NCI-H510A (cell line): ENCODE results near the gene TEKTIP1.
A peak's percentile ranks its signal among the peaks of the same experiment; 100 is the strongest.
"Not testable (repeated sequence)": the region's sequence is repeated elsewhere in the genome, so short reads cannot be mapped to it uniquely, and the experiment has no call there.

Experiments used
- DNase-seq: peaks from one replicate; lab custom pipeline; 2025; lab: John Stamatoyannopoulos, UW

Gene TEKTIP1

DNA sequence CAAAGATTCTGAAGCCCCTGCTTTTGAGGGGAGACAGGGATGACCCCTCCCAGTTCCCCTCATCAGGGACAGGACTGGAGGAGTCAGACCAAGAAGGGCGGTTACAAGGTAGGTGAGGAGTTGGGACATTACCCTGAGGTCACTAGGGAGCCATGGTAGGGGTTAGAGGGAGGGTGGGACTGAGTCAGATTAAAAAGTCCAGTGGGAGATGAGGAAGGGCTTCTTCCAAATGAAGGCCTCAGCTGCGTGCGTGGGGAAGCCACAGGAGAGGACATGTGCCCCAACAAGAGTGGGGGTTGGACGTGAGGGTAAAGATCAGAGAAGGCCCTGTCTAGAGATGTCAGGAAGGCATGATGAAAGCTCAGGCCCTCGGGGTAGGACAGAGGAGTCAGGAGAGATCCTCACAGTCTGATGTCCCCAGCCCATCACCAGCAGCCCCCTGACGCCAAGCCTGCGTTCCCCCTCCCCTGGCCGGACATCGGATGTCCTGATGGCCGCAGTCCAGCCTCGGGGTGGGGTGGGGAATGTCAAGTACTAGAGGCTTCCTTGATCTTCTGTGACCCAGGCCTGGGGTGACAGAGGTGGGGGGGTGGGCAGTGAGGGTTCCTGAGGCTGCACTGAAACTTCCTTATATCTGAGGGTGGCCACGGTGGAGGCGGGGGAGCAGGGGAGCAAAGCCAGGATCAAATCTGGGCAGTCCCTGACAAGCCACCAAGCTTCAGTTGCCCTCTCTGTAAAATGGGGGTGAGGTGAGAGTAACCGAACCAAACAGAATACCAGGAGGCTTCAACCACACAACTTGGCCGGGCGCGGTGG lies 24.9 kb downstream of the TEKTIP1 start:
- DNase-seq = no peak

DNA sequence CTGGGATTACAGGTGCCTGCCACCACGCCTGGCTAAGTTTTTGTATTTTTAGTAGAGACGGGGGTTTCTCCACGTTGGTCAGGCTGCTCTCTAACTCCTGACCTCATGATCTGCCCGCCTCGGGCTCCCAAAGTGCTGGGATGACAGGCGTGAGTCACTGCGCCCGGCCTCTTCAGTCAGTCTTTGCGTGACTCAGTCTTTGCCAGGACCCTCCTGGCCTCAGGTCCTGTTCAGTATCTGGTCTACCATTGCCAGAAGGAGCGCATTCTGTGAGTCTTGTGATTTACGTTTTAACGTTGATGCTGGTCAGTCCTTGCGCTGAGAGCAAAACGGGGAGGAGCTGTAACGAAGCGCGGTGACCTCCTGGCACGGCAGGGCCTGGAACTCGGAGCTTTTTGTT lies 26.2 kb downstream of the TEKTIP1 start:
- DNase-seq = no peak

DNA sequence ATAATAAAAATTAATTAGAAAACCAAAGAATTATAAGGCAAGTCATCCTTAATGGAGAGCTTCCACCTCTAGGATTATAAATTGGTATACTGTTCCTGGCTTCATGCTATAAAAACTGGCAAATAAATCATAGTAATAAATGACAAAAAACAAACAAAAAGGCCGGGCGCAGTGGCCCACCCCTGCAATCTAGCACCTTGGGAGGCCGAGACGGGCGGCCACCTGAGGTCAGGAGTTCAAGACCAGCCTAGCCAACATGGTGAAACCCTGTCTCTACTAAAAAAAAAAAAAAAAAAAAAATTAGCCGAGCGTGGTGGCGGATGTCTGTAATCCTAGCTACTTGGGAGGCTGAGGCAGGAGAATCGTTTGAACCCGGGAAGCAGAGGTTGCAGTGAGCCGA lies 31.1 kb downstream of the TEKTIP1 start:
- not testable (repeated sequence) for DNase-seq

DNA sequence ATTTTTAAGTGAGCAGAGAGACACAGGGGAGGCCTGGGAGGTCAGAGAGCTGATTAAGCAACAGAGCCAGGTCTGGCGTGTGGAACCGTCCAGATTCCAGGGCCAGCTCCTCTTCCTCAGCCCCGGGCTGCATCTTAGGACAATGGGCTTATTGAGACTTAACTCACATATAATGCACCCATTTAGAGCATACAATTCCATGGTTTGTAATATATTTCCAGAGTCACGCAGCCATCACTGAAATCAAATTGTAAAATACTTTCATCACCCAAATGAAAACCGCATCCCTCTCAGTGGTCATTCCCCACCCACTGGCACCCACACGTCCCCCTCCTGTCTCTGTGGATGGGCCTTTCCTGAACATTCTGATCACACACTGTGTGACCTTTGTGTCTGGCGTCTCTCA lies 31.6 kb downstream of the TEKTIP1 start:
- no peak for DNase-seq

DNA sequence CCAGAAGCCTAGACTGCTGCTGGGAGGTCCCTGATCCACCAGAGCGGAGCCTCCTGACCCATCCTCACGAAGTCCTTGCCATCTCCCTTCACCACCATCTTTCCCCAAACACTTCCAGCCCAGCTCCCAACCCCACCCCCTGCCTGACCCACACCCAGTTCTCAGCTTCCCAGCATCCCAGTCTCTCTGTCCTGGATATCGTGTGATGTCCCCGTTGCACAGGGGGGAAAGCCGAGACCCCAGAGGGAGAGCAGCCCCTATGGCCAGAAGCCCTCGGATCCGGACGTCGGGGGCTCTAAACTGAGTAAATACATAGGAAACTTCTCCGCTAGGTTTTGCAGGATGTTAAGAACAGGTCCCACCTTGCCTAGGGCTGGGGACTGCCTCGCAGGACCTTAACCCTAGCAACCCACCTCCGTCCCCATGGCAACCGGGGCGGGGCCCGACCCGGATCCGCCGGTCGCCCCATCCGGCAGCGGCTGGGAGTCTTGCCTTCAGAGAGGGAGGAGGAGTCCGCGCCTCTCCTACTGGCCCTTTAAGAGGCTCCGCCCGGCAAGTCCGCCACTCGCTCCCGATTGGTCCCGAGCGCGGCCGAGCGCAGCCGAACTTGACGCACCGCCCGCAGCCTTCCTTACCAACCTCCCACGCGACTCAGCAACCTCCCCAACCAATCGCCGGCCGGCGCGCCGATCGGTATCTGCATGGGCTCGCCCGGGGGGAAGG lies 33.3 kb downstream of the TEKTIP1 start:
- peak; percentile 97 for DNase-seq

DNA sequence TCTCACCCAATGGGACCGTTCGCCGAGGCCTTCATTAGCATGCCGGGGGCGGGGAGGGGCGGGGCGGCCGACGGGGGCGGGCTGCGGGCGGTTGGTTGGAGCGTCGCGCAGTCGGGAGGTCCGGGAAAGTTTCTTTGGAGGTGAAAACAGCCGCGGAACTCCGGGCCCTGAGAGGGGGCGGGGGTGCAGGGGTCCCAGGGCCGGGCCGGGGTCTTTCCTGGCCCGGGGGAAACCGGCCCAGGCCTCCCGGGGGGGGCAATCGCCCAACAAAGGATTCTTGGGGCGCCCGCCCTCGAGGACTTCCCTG lies 33.8 kb downstream of the TEKTIP1 start, which contains the start of gene HMG20B:
TSS of gene HMG20B (plus strand) at position 90 of the 307 bp plus-strand sequence. CDS start 366 bp downstream, outside the sequence.
- DNase-seq = no peak

DNA sequence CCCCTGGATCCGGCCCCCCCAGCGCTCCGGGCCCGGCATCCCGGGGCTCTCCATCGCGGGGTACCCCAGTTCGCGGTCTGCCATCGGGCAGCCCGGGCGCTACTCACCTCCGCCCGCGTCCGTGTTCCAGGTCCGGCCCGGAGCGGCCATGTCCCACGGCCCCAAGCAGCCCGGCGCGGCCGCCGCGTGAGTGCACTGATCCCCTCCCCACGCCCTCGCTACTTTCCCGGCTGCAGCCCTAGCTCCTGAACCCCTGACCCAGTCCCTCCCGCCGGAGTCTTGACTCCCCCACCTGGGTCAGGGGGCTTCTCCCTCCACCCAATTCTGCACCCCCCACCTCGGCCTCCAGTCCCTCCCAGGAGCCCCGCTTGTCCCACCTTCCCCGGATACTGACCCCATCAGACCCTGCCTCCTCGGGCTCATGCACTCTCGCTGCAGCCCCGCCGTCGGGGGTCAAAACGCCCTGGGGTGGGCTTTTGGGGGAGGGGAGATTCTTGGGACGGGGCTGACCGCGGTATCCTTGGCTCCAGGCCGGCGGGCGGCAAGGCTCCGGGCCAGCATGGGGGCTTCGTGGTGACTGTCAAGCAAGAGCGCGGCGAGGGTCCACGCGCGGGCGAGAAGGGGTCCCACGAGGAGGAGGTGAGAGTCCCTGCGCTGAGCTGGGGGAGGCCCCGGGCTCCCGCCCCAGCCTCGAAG lies 34.3 kb downstream of the TEKTIP1 start:
- no peak for DNase-seq

DNA sequence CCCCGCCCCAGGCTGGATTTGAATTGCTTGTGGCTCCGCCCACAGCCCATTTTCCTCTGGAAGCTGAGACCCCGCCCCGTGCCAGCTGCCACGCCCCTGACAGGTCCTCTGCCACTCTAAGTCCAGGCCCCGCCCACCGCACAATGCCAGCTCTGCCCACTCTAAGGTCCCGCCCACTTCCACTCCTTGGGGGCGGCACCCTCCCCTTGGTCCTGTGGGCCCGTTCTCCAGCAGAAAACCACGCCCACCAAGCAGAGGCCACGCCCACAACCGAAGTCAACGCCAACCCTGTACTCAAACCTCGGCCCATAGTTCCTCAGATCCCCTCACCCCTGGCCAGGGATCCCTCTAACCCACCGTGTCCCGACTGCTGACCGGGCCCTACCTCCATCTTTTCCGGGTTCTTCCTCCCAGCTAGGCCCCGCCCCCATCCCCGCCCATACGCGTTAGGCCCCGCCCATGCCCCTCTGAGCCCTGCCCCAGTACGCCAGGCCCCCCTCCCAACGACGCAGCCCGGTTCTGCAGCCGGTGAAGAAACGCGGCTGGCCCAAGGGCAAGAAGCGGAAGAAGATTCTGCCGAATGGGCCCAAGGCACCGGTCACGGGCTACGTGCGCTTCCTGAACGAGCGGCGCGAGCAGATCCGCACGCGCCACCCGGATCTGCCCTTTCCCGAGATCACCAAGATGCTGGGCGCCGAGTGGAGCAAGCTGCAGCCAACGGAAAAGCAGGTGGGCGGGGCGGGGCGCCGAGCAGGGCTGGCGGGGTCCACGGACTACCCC lies 35.1 kb downstream of the TEKTIP1 start:
- peak; percentile 54 for DNase-seq

DNA sequence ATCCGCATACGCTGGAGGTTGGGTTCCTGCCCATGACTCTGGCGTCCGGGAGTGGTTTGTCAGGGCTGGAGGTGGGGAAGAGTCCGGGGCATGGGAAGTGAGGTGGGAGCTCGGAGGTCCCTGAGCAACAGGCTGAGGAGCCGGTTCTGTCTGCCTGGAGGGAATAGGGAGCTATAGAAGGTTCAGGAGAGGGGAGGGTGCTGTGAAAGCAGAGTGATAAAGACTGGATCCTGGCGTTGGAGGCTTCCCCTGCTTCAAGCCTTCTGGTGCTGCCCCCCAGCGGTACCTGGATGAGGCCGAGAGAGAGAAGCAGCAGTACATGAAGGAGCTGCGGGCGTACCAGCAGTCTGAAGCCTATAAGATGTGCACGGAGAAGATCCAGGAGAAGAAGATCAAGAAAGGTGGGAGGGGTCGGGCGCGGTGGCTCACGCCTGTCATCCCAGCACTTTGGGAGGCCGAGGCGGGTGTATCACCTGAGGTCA lies 36.3 kb downstream of the TEKTIP1 start:
- DNase-seq = no peak

DNA sequence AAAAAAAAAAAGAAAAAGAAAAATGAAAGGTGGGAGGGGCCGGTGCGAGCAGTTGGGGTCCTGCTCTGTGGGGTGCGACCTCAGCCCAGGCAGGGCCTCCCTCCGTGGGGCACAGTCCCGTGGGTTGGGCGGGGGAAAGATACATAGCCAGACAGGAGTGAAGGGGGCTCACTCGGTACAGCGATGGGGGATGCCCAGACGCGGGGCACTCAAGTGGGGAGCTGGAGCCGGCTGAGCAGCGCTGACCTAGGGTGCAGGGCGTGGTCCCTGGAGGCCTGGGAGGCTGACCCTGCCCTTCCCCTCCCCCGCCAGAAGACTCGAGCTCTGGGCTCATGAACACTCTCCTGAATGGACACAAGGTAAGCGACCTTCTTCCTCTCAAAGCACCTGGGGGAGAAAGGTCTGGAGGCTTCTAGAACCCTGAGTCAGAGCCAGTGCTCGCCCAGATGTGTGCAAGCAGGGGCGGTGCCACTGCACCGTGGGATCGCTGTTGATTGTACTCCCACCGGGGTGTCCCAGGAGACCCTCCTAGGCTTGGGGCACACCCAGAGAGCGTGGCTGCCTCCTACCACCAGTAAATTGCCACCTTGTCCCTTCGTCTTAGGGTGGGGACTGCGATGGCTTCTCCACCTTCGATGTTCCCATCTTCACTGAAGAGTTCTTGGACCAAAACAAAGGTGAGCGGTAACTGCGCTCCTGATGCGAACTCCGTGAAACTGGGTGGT lies 37.1 kb downstream of the TEKTIP1 start:
- DNase-seq = no peak

DNA sequence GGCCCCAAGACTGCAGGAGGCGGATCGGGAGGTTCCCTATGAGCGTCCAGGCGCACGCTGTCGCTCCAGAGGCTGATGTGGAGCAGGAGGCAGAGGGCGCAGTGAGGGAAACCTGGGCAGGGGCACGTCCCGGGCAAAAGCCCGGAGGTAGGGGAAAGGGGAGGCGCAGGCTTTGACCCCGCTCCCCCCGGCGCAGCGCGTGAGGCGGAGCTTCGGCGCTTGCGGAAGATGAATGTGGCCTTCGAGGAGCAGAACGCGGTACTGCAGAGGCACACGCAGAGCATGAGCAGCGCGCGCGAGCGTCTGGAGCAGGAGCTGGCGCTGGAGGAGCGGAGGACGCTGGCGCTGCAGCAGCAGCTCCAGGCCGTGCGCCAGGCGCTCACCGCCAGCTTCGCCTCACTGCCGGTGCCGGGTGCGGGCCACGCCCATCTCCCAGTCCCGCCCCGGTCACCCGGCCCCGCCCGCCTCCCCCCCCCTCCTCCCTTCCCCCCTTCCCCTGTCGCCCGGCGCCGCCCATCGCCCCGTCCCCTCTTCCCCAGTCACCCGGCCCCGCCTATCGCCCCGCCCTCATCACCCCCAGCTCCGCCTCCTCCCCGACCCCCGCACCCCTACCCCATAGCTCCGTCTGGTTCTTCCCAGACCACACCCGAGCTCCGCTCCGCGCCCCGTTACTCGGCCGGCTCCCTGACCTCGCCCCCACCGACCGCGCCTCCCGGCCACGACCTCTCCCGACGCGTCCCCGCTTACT lies 37.9 kb downstream of the TEKTIP1 start:
- no peak for DNase-seq

DNA sequence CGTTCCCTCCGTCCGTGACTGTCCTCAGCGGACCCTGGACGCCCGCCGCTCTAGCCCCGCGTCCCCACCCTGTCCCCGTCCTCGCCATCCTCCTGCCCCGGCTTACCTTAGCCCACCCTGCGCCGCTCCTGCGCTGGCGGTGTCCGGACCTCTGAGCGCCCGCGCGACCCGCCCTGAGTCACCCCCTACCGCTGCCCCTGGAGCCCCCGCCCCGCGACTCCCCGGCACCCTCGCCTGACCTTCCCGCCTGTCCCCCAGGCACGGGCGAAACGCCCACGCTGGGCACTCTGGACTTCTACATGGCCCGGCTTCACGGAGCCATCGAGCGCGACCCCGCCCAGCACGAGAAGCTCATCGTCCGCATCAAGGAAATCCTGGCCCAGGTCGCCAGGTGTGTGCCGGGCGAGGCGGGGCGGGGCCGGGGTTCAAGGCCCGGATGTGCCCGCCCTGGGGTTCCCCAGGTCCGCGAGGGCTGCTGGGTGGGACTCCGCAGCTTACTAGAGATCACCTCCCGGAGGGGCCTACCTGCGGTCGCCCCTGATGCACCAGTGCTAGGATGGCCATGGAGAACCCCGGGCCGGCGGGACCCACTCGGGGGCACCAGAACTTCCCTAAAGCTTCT lies 38.9 kb downstream of the TEKTIP1 start:
- DNase-seq = no peak

DNA sequence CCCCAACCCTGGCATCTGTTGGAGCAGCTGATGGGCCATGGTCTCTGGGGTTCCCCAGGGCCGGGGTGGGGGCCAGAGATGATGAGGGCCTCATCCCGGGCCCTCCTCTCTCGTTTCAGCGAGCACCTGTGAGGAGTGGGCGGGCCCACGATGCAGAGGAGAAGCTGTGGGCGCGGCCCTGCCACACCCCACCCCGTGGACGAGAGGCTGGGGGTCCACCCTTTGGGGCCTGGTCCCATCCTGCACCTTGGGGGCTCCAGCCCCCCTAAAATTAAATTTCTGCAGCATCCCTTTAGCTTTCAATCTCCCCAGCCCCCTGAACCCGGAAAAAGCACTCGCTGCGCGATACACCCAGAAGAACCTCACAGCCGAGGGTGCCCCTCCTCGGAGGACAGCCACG lies 39.4 kb downstream of the TEKTIP1 start:
- DNase-seq = no peak

DNA sequence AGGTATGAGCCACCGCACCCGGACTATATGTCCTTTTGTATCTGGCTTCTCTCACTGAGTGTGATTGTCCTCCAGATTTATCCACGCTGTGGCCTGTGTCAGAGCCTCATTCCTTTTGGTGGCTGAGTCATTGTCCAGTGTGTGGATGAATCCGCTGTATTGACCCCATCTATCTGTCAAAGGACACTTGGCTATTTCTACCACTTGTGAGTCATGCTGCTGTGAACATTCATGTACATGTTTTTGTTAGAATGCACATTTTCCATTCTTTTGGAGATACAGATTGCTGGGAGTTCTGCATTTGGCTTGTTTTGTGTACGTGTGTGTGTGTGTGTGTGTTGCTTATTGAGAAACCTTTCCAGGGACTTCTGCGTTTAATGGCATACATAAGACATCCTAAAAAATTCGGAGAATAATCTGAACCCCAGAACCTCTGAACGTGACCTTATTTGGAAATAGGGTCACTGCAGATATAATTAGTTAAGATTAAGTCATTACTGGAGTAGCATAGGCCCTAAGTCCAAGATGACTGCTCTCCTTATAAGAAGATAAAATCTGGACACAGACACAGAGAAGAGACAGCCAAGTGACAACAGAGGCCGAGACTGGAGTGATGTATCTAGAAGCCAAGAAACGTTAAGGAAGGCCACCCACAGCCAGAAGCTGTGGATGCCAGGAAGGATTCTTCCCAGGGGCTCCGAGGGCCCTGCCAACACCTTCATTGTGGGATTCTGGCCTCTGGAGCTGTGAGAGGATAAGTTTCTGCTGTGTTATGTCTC lies 41.4 kb downstream of the TEKTIP1 start:
- DNase-seq = no peak

DNA sequence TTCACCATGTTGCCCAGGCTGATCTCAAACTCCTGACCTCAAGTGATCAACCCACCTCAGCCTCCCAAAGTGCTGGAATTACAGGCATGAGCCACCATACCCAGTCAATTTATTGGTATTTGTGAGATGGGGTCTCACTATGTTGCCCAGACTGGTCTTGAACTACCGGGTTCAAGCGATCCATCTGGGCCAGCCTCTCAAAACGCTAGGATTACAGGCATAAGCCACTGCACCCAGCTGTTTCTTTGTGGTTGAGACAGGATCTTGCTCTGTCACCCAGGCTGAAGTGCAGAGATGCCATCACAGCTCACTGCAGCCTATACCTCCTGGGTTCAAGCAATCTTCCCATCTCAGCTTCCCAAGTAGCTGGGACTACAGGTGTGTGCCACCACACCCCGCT lies 42.8 kb downstream of the TEKTIP1 start:
- not testable (repeated sequence) for DNase-seq

DNA sequence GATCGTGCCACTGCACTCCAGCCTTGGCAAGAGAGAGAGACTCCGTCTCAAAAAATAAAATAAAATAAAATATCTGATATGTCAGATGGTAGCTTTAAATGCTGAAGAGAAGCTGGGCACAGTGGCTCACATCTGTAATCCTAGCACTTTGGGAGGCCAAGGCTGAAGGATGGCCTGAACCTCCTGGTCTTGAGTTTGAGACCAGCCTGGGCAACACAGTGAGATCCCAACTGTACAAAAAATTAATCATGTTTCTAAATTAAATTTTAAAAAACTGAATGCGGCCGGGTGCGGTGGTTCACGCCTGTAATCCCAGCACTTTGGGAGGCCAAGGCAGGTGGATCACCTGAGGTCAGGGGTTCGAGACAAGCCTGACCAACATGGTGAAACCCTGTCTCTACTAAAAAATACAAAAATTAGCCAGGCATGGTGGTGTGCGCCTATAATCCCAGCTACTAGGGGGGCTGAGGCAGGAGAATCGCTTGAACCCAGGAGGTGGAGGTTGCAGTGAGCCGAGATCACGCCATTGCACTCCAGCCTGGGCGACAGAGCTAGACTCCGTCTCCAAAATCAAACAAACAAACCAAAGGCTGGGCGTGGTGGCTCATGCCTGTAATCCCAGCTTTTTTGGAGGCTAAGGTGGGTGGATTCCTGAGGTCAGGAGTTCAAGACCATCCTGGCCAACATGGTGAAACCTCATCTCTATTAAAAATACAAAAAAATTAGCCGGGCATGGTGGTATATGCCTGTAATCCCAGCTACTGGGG lies 45.2 kb downstream of the TEKTIP1 start:
- not testable (repeated sequence) for DNase-seq

DNA sequence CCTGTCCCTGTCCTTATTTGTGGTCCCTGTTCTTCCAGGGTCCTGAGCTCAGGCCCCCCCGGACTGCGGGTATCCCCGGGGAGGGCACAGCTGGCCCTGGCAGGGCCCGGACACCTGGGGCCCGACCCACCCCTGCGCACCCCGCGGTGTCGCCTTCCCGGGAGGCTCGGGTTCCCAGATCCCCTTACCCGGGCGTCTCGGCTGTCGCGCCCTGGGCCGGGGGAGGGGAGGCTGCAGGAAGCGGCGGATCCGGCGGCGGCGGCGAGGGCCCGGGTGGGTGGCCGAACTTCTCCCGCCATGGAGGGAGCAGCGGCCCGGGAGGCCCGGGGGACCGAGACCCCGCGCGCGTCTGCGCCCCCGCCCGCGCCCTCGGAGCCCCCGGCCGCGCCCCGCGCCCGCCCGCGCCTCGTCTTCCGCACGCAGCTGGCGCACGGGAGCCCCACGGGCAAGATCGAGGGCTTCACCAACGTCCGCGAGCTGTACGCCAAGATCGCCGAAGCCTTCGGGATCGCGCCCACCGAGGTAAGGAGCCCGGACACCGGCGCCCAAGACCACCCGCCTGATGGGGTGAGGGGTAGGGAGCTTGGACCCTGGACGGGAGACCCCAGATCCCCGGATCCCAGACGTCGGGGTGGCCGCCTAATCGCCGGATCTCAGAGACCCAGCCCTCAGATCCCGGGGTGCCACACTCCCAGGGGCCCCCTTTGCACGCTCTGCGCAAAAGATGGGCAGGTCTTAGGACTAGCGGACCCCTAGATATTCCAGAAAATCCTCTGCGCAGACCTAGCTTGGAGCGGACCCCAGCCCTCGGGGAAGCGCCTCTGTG lies 46.5 kb downstream of the TEKTIP1 start, which contains the start of gene GIPC3:
TSS of gene GIPC3 (plus strand) at position 178 of the 826 bp plus-strand sequence. CDS start at position 298, 120 bp downstream.
- no peak for DNase-seq
